ENCODE results near the gene ZIK1. TPM values are rescaled to one million over a fixed set of nuclear protein-coding genes. Genes with fewer than 3 reads are reported as not detected.

ZIK1 gene
- total and polyA plus RNA-seq, 7 donors: 0.72 to 4.4 (median 1.7) TPM

DNA sequence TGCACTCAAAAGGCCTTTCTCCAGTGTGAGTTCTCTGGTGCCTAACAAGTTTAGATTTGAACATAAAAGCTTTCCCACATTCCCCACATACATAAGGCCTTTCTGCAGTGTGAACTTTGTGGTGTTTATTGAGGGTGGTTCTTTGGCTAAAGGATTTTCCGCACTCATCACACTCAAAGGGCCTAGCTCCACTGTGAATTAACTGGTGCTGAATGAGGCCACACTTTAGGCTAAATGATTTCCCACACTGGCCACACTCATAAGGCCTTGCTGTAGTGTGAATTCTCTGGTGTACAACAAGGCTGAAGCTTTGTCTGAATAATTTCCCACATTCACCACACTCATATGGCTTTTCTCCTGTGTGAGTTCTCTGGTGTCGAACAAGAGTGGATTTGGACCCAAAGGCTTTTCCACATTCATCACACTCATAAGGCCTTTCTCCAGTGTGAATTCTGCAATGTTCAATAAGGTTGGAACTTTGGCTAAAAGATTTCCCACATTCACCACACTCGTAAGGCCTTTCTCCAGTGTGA, 11.5 kb upstream of the ZIK1 start:
- Histone ChIP-seq H3K27ac (no peak overlapping the region), H3K4me3 (no peak overlapping the region), H3K4me1 (peaks cover under 1% of the 10 kb centered on the region), H3K27me3 (ENCODE audit: insufficient read depth in 3 of 3, low read length in 2 of 3) (no peaks in the 10 kb centered on the region), H3K9me3 (peaks cover 87% of the 10 kb centered on the region), H3K36me3 (ENCODE audit: insufficient read depth in 1 of 2, low read depth in 1 of 2) (peaks cover 38 to 52% of the 10 kb centered on the region in 2 donors)
- TF ChIP-seq, protein P1, sequence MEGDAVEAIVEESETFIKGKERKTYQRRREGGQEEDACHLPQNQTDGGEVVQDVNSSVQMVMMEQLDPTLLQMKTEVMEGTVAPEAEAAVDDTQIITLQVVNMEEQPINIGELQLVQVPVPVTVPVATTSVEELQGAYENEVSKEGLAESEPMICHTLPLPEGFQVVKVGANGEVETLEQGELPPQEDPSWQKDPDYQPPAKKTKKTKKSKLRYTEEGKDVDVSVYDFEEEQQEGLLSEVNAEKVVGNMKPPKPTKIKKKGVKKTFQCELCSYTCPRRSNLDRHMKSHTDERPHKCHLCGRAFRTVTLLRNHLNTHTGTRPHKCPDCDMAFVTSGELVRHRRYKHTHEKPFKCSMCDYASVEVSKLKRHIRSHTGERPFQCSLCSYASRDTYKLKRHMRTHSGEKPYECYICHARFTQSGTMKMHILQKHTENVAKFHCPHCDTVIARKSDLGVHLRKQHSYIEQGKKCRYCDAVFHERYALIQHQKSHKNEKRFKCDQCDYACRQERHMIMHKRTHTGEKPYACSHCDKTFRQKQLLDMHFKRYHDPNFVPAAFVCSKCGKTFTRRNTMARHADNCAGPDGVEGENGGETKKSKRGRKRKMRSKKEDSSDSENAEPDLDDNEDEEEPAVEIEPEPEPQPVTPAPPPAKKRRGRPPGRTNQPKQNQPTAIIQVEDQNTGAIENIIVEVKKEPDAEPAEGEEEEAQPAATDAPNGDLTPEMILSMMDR (IDR thresholded peaks at IDR 0.05): no peak
- intact Hi-C loops (cut with DNase I): no loop called here
- no peak for DNase-seq
- 94 to 99% (median 99%) methylated on average over 3 of the region's 3 CpGs for WGBS, 3 donors
- no peak for ATAC-seq

DNA sequence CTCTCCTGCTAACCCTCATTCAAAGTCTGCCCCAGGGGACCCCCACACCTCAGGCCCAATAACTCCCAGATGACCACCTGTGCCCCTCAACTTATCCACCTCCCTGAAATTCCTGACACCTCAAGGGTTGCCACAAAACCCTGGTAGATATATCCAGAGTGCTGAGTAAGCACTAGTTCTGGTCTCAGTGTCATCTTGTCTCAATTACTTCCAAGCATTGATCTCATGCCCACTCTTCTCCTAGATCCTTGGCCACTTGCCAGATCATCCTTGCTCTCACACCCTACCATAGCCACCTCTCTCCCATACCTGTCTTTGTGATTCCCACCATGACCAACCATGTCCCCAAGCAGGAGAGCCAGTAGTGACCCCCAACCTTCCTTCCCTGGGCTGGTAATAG, 7.3 kb upstream of the ZIK1 start:
- ATAC-seq (no peak), DNase-seq (no peak)
- Histone ChIP-seq H3K4me1 (peaks cover 11% of the 10 kb centered on the region), H3K9me3 (peaks cover 70% of the 10 kb centered on the region), H3K36me3 (ENCODE audit: insufficient read depth in 1 of 2, low read depth in 1 of 2) (peaks cover 36 to 52% of the 10 kb centered on the region in 2 donors), H3K27ac (no peak overlapping the region), H3K4me3 (no peak overlapping the region), H3K27me3 (ENCODE audit: insufficient read depth in 3 of 3, low read length in 2 of 3) (no peaks in the 10 kb centered on the region)
- intact Hi-C loops (cut with DNase I): loop anchor here in 1 of 2 donors (5.0 kb wide), 1 partner anchor 49 kb away; the partner anchor contains the start of gene ZNF549
- TF ChIP-seq, protein P1 (IDR thresholded peaks at IDR 0.05): no peak

DNA sequence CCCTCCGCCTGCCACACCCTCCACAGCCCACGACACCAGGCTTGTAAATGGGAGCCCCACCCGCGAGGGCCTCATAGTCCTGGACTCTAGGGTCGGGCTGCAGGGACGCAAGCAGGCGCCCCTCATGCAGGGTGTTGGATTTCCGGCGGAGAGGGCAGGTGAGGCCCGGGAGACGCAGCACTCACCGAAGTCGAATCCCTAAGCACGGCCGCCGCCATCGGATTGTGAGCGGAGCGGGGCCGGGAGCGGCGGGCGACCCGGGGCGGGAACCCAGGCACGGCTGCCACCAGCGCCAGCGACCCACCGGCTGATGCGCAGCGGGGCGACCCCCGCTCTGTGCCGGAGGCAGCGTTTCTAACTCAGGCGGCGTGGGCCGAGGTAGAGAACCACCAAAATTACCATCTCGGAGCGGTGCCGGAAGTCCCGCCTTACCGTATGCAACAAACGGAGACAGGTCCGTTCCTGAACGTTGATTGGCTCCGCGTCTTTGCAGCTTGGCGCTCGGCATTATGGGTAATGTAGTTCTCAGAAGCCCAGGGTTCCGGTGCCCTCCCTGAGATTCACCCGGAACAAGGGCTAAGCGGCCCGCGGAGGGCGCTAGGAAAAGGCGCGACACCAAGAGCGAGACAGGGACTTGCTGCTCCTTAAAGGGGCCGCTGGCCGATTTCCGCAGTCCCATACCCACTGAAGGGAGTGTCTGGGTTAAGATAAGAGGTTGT, 5.3 kb upstream of the ZIK1 start, which contains the start of gene ZNF416:
TSS of gene ZNF416 (minus strand) at position 425 of the 719 bp plus-strand sequence. CDS start at position 218, 207 bp downstream.
- intact Hi-C loops (cut with DNase I): loop anchor here in 1 of 2 donors (2.0 to 5.0 kb wide), 2 partner anchors 18 to 51 kb away; partner anchors contain the start of gene ZNF549
- peaks cover 19 to 34% of the 10 kb centered on the region in 2 donors for H3K36me3 ChIP-seq (ENCODE audit: insufficient read depth in 1 of 2, low read depth in 1 of 2)
- peak within 1 kb of the TSS; percentile 100 for H3K4me3 ChIP-seq
- peak; percentile 98 to 100 (median 100) for ATAC-seq
- peaks cover 51% of the 10 kb centered on the region for H3K9me3 ChIP-seq
- H3K27ac ChIP-seq: peak within 1 kb of the TSS; percentile 76
- 0% methylated on average over 47 to 62 of the region's 62 CpGs for WGBS, 3 donors
- H3K27me3 ChIP-seq (ENCODE audit: insufficient read depth in 3 of 3, low read length in 2 of 3): no peaks in the 10 kb centered on the region
- TF ChIP-seq, protein P1 (IDR thresholded peaks at IDR 0.05): peak; percentile 17
- peak; percentile 96 to 98 for DNase-seq
- peaks cover 16% of the 10 kb centered on the region for H3K4me1 ChIP-seq

DNA sequence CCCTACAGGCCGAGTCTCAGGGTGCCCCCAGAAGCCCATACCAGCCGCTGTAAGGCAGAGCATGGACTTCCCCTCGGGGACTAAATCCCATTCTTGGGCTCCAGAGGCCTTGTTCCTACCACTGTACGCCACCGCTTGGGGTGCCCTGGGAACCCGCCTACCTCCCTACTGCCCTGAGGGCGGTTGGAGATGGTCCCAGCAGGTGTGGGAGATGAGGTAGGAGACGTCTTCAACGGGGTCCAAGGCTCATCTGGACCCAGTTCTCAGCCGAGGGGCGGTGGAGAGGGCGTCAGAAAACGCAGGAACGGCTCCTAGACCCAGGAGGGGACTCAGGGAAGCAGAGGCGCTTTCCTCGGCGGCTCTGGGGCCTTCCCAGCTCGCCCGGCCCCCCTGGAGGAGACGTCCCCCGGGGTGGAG, 833 bp upstream of the ZIK1 start:
- DNase-seq (no peak), ATAC-seq (no peak)
- intact Hi-C loops (cut with DNase I): no loop called here
- Histone ChIP-seq H3K4me1 (peaks cover 9% of the 10 kb centered on the region), H3K36me3 (ENCODE audit: insufficient read depth in 1 of 2, low read depth in 1 of 2) (no peaks in the 10 kb centered on the region), H3K9me3 (peaks cover 38% of the 10 kb centered on the region), H3K27ac (no peak overlapping the region), H3K4me3 (peak overlapping the region; percentile 83), H3K27me3 (ENCODE audit: insufficient read depth in 3 of 3, low read length in 2 of 3) (no peaks in the 10 kb centered on the region)
- TF ChIP-seq, protein P1 (IDR thresholded peaks at IDR 0.05): no peak
- 30 to 38% (median 36%) methylated on average over 20 to 21 of the region's 21 CpGs for WGBS, 3 donors

Measured in psoas muscle (tissue), 8 donors.